ENCODE data around the gene HIPK2. TPM values are rescaled to one million over a fixed set of nuclear protein-coding genes. Genes with fewer than 3 reads are reported as not detected.
A peak's percentile ranks its signal among the peaks of the same experiment; 100 is the strongest.

The HIPK2 gene
- total RNA-seq, 4 donors from 2014 or later = 16.6 to 60.2 (median 35.1) TPM

- H3K9me3 ChIP-seq = no peaks in the 10 kb centered on the region
- peak overlapping the region in 1 of 4 donors; percentile 33 for H3K27ac ChIP-seq
- H3K27me3 ChIP-seq = no peaks in the 10 kb centered on the region
- H3K4me3 ChIP-seq = no peak overlapping the region
- H3K36me3 ChIP-seq = no peaks in the 10 kb centered on the region
- peaks cover 0 to 21% (median 1%) of the 10 kb centered on the region in 4 donors for H3K4me1 ChIP-seq
- no peak for DNase-seq
- no peak for TF ChIP-seq POLR2A (IDR thresholded peaks at IDR 0.05)
- TF ChIP-seq CTCF (IDR thresholded peaks at IDR 0.05) = no peak
Measured at GRCh38 chr7:139762886-139763285, 14.9 kb downstream of the HIPK2 start.

- peak in 2 of 3 donors; percentile 59 to 72 for DNase-seq
- Histone ChIP-seq H3K4me3 (no peak overlapping the region), H3K36me3 (no peaks in the 10 kb centered on the region), H3K27me3 (no peaks in the 10 kb centered on the region), H3K27ac (peak overlapping the region in 2 of 4 donors; percentile 25 to 34), H3K9me3 (no peaks in the 10 kb centered on the region), H3K4me1 (peaks cover 0 to 23% (median 0%) of the 10 kb centered on the region in 4 donors)
- TF ChIP-seq POLR2A (IDR thresholded peaks at IDR 0.05) (no peak), CTCF (IDR thresholded peaks at IDR 0.05) (no peak)
Measured at GRCh38 chr7:139758388-139758787, 19.4 kb downstream of the HIPK2 start.

- H3K27ac ChIP-seq = peak overlapping the region in 2 of 4 donors; percentile 25 to 34
- H3K4me3 ChIP-seq = no peak overlapping the region
- DNase-seq = no peak
- peaks cover 0 to 23% (median 0%) of the 10 kb centered on the region in 4 donors for H3K4me1 ChIP-seq
- H3K9me3 ChIP-seq = no peaks in the 10 kb centered on the region
- no peaks in the 10 kb centered on the region for H3K36me3 ChIP-seq
- TF ChIP-seq CTCF (IDR thresholded peaks at IDR 0.05) (no peak), POLR2A (IDR thresholded peaks at IDR 0.05) (no peak)
- H3K27me3 ChIP-seq = no peaks in the 10 kb centered on the region
Measured at GRCh38 chr7:139757968-139758367, 19.8 kb downstream of the HIPK2 start.

- peak in 1 of 3 donors; percentile 53 for DNase-seq
- H3K4me1 ChIP-seq = peaks cover 0 to 28% (median 0%) of the 10 kb centered on the region in 4 donors
Measured at GRCh38 chr7:139753693-139754111, 24.1 kb downstream of the HIPK2 start.

GRCh38 chr7:139753081-139753692 lies 24.6 kb downstream of the HIPK2 start:
- Histone ChIP-seq H3K27ac (peak overlapping the region in 1 of 4 donors; percentile 46), H3K27me3 (no peaks in the 10 kb centered on the region), H3K4me3 (no peak overlapping the region), H3K36me3 (no peaks in the 10 kb centered on the region), H3K9me3 (no peaks in the 10 kb centered on the region), H3K4me1 (peaks cover 0 to 23% (median 0%) of the 10 kb centered on the region in 4 donors)
- DNase-seq = peak in 1 of 3 donors; percentile 55
- no peak for TF ChIP-seq POLR2A (IDR thresholded peaks at IDR 0.05)
- peak in 4 of 6 experiments; percentile 18 to 68 (median 57) for TF ChIP-seq CTCF (IDR thresholded peaks at IDR 0.05)

More at GRCh38 chr7:139753693-139754111, 24.1 kb downstream of the HIPK2 start:
- Histone ChIP-seq H3K9me3 (no peaks in the 10 kb centered on the region), H3K36me3 (no peaks in the 10 kb centered on the region), H3K4me3 (no peak overlapping the region), H3K27me3 (no peaks in the 10 kb centered on the region), H3K27ac (peak overlapping the region in 1 of 4 donors; percentile 46)
- no peak for TF ChIP-seq POLR2A (IDR thresholded peaks at IDR 0.05)

GRCh38 chr7:139752604-139753003 lies 25.2 kb downstream of the HIPK2 start:
- Histone ChIP-seq H3K4me3 (no peak overlapping the region), H3K27me3 (no peaks in the 10 kb centered on the region), H3K27ac (no peak overlapping the region), H3K9me3 (no peaks in the 10 kb centered on the region), H3K36me3 (no peaks in the 10 kb centered on the region), H3K4me1 (peaks cover 0 to 21% (median 0%) of the 10 kb centered on the region in 4 donors)
- no peak for DNase-seq
- TF ChIP-seq POLR2A (IDR thresholded peaks at IDR 0.05) (no peak), CTCF (IDR thresholded peaks at IDR 0.05) (no peak)
